Neural cell (in vitro differentiated cells): ENCODE results near the gene ANKRD10.

ENCODE experiments used
- EP300 ChIP-seq: fragments of 450-650 bp; conservative IDR thresholded peaks from 2 replicates; pipeline ENCODE4 v1.6.1; 2014; ENCODE audit warnings: antibody characterized with exemption, mild to moderate bottlenecking, moderate library complexity; ENCODE audit not compliant: poor library complexity, severe bottlenecking
- POLR2AphosphoS5 ChIP-seq: IDR thresholded peaks from 2 replicates; pipeline ENCODE4 v1.6.1; 2012
- TF ChIP-seq, protein P1 (sequence below): fragments of 450-650 bp; IDR thresholded peaks from 2 replicates; pipeline ENCODE4 v1.5.1; 2014; ENCODE audit warnings: antibody characterized with exemption, mild to moderate bottlenecking, moderate library complexity; ENCODE audit not compliant: poor library complexity, severe bottlenecking

DNA sequence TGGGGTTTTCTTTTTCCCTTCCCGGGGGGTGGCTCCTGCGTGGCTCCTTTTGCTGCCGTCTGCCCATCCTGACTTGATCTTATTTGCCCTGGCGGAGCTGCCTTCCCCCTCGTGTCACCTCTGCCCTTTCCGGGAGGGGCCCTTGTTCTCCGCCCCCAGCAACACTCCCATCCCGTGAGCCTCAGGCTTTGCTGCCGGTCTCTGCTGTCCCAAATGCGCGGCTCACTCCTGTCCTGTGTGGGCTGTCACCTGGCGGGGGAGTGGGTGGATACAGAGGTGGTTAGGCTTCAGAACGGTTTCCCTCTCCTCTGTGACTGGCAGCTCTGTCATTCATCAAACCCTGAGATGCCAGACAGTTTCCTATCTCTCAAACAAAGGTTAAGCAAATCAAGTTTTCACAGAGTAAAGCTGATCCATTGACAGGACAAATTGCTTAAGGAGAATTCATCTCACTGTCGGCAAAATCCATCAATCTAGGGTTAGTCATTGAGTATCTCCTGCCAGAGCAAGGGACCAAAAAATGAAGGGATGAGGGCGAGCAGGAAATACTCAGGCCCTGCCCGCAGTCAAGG lies 84.0 kb downstream of the ANKRD10 start:
- TF ChIP-seq, protein P1, sequence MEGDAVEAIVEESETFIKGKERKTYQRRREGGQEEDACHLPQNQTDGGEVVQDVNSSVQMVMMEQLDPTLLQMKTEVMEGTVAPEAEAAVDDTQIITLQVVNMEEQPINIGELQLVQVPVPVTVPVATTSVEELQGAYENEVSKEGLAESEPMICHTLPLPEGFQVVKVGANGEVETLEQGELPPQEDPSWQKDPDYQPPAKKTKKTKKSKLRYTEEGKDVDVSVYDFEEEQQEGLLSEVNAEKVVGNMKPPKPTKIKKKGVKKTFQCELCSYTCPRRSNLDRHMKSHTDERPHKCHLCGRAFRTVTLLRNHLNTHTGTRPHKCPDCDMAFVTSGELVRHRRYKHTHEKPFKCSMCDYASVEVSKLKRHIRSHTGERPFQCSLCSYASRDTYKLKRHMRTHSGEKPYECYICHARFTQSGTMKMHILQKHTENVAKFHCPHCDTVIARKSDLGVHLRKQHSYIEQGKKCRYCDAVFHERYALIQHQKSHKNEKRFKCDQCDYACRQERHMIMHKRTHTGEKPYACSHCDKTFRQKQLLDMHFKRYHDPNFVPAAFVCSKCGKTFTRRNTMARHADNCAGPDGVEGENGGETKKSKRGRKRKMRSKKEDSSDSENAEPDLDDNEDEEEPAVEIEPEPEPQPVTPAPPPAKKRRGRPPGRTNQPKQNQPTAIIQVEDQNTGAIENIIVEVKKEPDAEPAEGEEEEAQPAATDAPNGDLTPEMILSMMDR, result no peak
- TF ChIP-seq EP300, result peak; percentile 96
- TF ChIP-seq POLR2AphosphoS5, result peak; percentile 72
